K562 (cell line): ENCODE data around the gene SIMC1.
"Not testable (repeated sequence)": the region's sequence is repeated elsewhere in the genome, so short reads cannot be mapped to it uniquely, and the experiment has no call there.

Source experiments
- EGR1 ChIP-seq: fragments of 450-650 bp; conservative IDR thresholded peaks from 2 replicates; pipeline ENCODE4 v1.6.1; 2017; ENCODE audit warnings: mild to moderate bottlenecking
- GABPA ChIP-seq: fragments of 200-800 bp; sonication (Bioruptor generic); conservative IDR thresholded peaks from 2 replicates; pipeline ENCODE4 v1.6.1; 2016; ENCODE audit warnings: low read depth, missing genetic modification characterization, missing compliant biosample characterization
- HNRNPL ChIP-seq: fragments of 200-400 bp; formaldehyde crosslinking; IDR thresholded peaks from 2 replicates; pipeline ENCODE4 v1.6.1; 2017; ENCODE audit warnings: low read depth, mild to moderate bottlenecking, low read length
- KAT2B ChIP-seq: IDR thresholded peaks from one replicate; pipeline ENCODE4 v1.6.1; 2012; ENCODE audit warnings: low read depth, mild to moderate bottlenecking, control low read depth, inconsistent platforms, low read length, moderate library complexity
- POLR2AphosphoS5 ChIP-seq: IDR thresholded peaks from 2 replicates; pipeline ENCODE4 v1.6.1; 2011; ENCODE audit warnings: mild to moderate bottlenecking, low read depth, low read length, moderate library complexity; ENCODE audit not compliant: control insufficient read depth, insufficient read depth
- RBM22 ChIP-seq: fragments of 200-400 bp; formaldehyde crosslinking; IDR thresholded peaks from 2 replicates; pipeline ENCODE4 v1.6.1; 2018; ENCODE audit warnings: low read length, low read depth; ENCODE audit not compliant: poor library complexity, severe bottlenecking
- REST ChIP-seq, 2 experiments: fragments of 450-650 bp; formaldehyde crosslinking in 1 of 2; IDR thresholded peaks; 2 replicates each; pipeline versions ENCODE4 v1.4.0 to v1.6.1; 2014 to 2020; ENCODE audit warnings: mild to moderate bottlenecking in 2 of 2, borderline replicate concordance in 1 of 2, low read depth in 1 of 2
- TSC22D4 ChIP-seq: fragments of 450-650 bp; IDR thresholded peaks from 2 replicates; pipeline ENCODE4 v1.6.1; 2016; ENCODE audit warnings: missing genetic modification characterization, missing biosample characterization, control low read depth
- UBTF ChIP-seq, 2 experiments: IDR thresholded peaks; 2 replicates each; pipeline ENCODE4 v1.6.1; 2012; ENCODE audit warnings: improper control_type of control experiment in 2 of 2, low read depth in 2 of 2, low read length in 2 of 2, borderline replicate concordance in 1 of 2
- ZHX1 ChIP-seq: fragments of 150-350 bp; conservative IDR thresholded peaks from 2 replicates; pipeline ENCODE4 v1.6.1; 2014; ENCODE audit warnings: low read length
- ZNF274 ChIP-seq: IDR thresholded peaks from 2 replicates; pipeline ENCODE4 v1.6.1; 2011; ENCODE audit warnings: low read depth, mild to moderate bottlenecking, low read length, moderate library complexity, borderline replicate concordance

GRCh38 chr5:176289018-176289417, 50.8 kb downstream of the SIMC1 start:
- TF ChIP-seq EGR1; TSC22D4 (tag); ZHX1; HNRNPL; POLR2AphosphoS5; UBTF (IDR thresholded peaks at IDR 0.05; ENCODE audit: borderline replicate concordance in 1 of 2, low read depth in 2 of 2, low read length in 2 of 2); RBM22; REST (IDR thresholded peaks at IDR 0.05; ENCODE audit: borderline replicate concordance); REST (CRISPR knock-in tag; IDR thresholded peaks at IDR 0.05; ENCODE audit: low read depth); KAT2B; ZNF274; GABPA (tag): not testable (repeated sequence)
